Muscle layer of colon (tissue), 2 donors: ENCODE results near the gene POP5.

Experiments
- H3K27ac ChIP-seq: one replicate; pipeline ENCODE4 v1.7.0; 2013; ENCODE audit warnings: low read depth, mild to moderate bottlenecking, low read length, moderate library complexity
- H3K27me3 ChIP-seq, 2 donors: one replicate each; pipeline ENCODE4 v1.7.0; 2013; ENCODE audit warnings: low read length in 2 of 2, mild to moderate bottlenecking in 2 of 2; ENCODE audit not compliant: insufficient read depth in 2 of 2, control insufficient read depth in 1 of 2
- H3K36me3 ChIP-seq: one replicate; pipeline ENCODE4 v1.7.0; 2013; ENCODE audit warnings: mild to moderate bottlenecking, low read length; ENCODE audit not compliant: insufficient read depth
- H3K4me1 ChIP-seq: one replicate; pipeline ENCODE4 v1.7.0; 2013; ENCODE audit warnings: mild to moderate bottlenecking, low read length; ENCODE audit not compliant: insufficient read depth
- H3K4me3 ChIP-seq, 2 donors: one replicate each; pipeline ENCODE4 v1.7.0; 2013; ENCODE audit warnings: low read length in 2 of 2, low read depth in 1 of 2, mild to moderate bottlenecking in 1 of 2, moderate library complexity in 1 of 2
- H3K9ac ChIP-seq: one replicate; pipeline ENCODE4 v1.7.0; 2013; ENCODE audit warnings: low read length
- H3K9me3 ChIP-seq: one replicate; pipeline ENCODE4 v1.7.0; 2013; ENCODE audit warnings: mild to moderate bottlenecking, low read length
- donor health status: abdominal sarcoma.
- donor health status: Adenocarcinoma of cecum.

POP5 gene

DNA sequence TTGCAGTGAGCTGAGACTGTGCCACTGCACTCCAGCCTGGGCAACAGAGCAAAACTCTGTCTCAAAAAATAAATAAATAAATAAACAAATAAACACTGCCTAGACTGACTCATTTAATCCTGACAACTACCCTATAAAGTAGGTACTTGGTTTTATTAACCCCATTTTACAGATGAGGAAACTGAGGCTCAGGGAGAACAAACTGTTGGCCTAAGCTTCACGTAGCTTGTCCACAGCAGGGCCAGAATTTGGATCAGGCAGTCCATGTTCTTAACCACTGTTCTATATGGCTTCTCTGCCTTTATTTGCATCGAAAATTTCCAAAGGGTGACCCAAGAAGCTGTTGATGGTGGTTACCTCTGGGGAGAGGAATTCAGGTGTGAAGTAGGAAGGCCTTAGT, 5.7 kb upstream of the POP5 start:
- H3K27ac ChIP-seq: no peak overlapping the region
- H3K4me3 ChIP-seq: no peak overlapping the region
- H3K27me3 ChIP-seq: no peaks in the 10 kb centered on the region

DNA sequence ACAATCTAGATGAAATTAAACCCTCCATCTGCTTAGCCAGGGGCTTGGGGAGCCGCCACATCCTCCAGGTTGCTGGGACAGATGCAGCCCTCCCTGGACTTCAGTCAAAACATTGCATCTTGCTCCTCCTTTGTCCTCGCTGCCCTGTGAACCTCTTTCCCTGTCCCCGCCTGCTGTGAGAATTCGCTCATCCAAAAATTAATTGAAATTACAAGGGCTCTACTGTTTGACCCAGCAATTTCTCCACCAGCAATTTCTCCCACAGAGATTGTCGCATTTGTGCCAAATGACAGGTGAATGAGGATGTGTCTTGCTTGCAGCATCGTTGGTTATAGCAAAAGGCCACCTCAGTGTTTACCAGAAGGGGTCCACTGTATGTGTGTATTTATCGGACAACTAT, 5.0 kb upstream of the POP5 start:
- Histone ChIP-seq H3K9ac (no peak overlapping the region), H3K36me3 (no peaks in the 10 kb centered on the region)

More for the DNA sequence above, 5.7 kb upstream of the POP5 start:
- H3K4me1 ChIP-seq: peaks cover 13% of the 10 kb centered on the region
- H3K9me3 ChIP-seq: no peaks in the 10 kb centered on the region
- no peak overlapping the region for H3K9ac ChIP-seq
- H3K36me3 ChIP-seq: no peaks in the 10 kb centered on the region

DNA sequence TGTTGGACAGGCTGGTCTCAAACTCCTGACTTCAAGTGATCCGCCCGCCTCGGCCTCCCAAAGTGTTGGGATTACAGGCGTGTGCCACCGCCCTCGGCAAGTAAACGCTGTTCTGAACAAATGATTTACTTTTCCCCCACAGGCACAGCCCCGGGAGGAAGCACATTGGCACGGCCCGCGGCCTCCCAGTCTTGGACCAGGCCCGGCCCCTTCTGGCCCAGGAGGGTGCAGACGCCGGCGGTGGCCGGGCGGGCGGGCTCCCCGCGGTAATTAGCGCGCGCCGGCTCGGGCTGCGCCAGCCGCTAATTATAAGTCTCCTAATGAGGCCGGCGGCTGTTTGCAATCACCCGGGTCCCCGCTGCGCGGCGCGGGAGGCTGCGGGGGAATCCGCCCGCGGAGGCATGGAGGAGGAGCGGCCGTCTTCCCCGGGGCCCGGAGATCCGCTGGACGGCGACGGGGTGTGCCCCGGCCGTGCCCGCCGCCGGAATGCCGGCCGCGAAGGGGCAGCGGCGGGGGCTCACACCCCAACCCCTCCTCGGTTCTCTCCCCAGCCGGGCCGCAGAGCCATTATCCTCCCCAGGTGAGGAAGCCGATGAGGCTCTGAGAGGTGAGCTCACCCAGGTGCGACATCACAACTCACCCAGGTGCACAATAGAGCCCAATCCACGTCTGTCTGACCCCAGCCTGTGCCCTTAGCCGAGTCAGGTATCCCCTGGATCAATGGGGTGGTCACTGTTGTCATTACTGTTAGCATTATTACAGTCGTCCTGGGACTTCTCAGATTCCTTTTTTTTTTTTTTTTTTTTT, 3.3 kb upstream of the POP5 start:
- H3K4me3 ChIP-seq: peak overlapping the region; percentile 43 to 68
- no peak overlapping the region for H3K9ac ChIP-seq
- H3K9me3 ChIP-seq: no peaks in the 10 kb centered on the region
- no peak overlapping the region for H3K27ac ChIP-seq
- peaks cover 26% of the 10 kb centered on the region for H3K4me1 ChIP-seq
- peaks cover 1% of the 10 kb centered on the region for H3K36me3 ChIP-seq
- no peaks in the 10 kb centered on the region for H3K27me3 ChIP-seq

More for the DNA sequence above, 5.0 kb upstream of the POP5 start:
- Histone ChIP-seq H3K9me3 (no peaks in the 10 kb centered on the region), H3K27me3 (no peaks in the 10 kb centered on the region), H3K27ac (no peak overlapping the region), H3K4me1 (peaks cover 18% of the 10 kb centered on the region), H3K4me3 (no peak overlapping the region)

DNA sequence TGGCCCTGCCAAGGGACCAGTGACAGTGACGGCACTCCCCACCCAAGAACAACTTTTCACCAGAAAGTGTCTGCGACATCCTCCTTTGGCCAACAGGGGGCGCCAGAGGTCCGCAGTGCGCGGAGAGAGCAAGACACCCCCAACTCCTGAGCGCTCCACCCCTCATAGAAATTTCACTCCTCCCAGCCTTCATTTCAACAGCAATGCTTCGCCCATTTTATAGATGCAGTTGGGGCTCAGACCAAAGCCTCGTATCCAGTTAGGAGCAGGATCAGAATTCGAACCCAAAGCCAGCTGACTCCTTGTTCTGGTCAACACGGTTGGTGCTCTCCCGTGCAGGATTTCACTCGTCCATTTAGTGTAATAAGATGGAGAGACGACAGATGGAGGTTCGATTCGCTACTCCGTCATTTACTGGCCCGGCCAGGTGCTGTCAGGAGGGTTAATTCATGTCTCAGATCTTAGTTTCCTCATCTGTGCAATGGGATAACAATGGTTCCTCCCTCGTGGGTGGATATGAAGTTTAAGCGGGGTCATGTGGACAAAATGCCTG, 2.4 kb upstream of the POP5 start:
- Histone ChIP-seq H3K27ac (no peak overlapping the region), H3K9me3 (no peaks in the 10 kb centered on the region), H3K4me3 (peak overlapping the region in 1 of 2 donors; percentile 37), H3K4me1 (peaks cover 26% of the 10 kb centered on the region), H3K27me3 (no peaks in the 10 kb centered on the region), H3K36me3 (peaks cover 9% of the 10 kb centered on the region), H3K9ac (no peak overlapping the region)

DNA sequence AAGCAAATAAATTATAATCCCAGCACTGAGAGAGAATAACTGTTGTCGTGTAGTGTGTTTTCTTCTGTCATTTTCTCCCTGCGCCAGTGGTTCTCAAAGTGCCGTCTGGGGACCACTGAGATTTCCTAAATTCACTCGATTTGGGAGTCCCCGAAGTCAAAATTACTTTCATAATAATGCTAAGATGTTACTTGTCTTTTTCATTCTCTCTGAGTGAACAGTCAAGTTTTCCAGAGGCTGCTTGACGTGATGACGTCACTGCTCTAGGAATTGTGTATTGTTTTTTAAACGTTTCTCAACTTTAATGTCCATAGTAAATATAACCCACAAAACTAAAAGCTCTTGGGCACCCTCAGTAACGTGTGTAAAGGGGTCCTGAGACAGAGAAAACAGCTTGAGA, 796 bp upstream of the POP5 start:
- H3K4me1 ChIP-seq: peaks cover 26% of the 10 kb centered on the region
- no peaks in the 10 kb centered on the region for H3K9me3 ChIP-seq
- H3K36me3 ChIP-seq: peaks cover 17% of the 10 kb centered on the region
- peak overlapping the region; percentile 60 for H3K9ac ChIP-seq
- H3K4me3 ChIP-seq: peak overlapping the region; percentile 57 to 95
- H3K27ac ChIP-seq: no peak overlapping the region
- no peaks in the 10 kb centered on the region for H3K27me3 ChIP-seq

DNA sequence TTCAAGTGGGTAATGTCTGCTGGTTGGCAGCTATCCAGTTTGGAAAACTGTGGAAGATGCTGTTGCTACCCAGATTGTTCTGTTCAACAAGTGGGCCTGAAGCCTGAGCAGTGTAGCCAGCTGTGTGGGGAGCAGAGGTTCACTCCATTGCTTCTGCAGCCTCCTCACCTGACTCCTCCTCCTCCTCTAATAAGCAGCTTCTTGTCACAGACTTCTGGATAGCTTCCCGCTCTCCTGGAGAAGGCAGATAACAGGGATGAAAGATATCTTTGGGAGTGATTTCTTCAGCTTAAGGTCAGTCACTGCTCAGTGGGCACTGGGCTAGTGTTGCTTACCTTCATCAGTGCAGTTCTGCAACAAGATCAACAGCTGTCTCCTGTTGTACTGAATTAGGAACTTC, 2.0 kb downstream of the POP5 start:
- H3K4me1 ChIP-seq: peaks cover 23% of the 10 kb centered on the region
- no peaks in the 10 kb centered on the region for H3K27me3 ChIP-seq
- no peak overlapping the region for H3K9ac ChIP-seq
- no peaks in the 10 kb centered on the region for H3K9me3 ChIP-seq
- H3K36me3 ChIP-seq: peaks cover 42% of the 10 kb centered on the region
- H3K27ac ChIP-seq: no peak overlapping the region
- H3K4me3 ChIP-seq: no peak overlapping the region

DNA sequence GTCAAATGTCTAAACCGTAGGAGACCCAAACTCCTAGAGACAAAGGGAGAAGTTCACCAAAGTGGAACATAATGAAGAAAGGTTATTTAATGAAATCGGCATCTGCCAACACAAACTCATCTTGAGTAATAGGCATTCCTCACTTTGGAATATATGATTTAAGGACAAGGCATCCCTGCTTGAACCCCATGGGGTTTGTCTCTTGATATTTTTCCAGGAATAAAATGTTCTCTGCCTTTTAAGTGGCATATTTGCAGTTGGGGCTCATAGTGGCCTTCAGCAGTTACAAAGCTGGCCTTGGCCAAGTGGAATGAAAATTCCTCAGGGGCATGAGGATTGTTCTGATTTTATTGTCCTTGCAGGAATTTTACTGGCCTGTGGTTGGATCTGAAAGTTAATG, 7.1 kb downstream of the POP5 start:
- Histone ChIP-seq H3K27me3 (no peaks in the 10 kb centered on the region), H3K4me3 (no peak overlapping the region), H3K4me1 (no peaks in the 10 kb centered on the region), H3K27ac (no peak overlapping the region), H3K9me3 (no peaks in the 10 kb centered on the region), H3K36me3 (peaks cover 84% of the 10 kb centered on the region), H3K9ac (no peak overlapping the region)

DNA sequence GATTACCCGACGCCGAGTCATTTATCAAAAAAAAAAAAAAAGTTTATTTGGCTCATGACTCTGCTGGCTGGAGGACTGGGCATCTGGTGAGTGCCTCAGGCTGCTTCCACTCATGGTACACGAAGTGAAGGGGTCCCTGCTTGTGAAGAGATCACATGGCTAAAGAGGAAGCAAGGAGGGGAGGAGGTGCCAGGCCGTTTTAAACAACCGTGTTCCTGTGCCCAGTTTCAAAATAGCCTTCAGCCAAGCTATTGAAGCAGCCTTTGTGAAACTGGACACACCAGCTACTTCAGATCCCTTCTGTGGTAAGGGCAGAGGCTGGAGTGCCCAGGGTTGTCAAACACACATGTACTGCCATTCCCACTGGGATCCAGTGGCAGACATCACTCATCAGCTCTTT, 7.6 kb downstream of the POP5 start:
- H3K27ac ChIP-seq: no peak overlapping the region
- H3K9ac ChIP-seq: no peak overlapping the region
- H3K36me3 ChIP-seq: peaks cover 85% of the 10 kb centered on the region

DNA sequence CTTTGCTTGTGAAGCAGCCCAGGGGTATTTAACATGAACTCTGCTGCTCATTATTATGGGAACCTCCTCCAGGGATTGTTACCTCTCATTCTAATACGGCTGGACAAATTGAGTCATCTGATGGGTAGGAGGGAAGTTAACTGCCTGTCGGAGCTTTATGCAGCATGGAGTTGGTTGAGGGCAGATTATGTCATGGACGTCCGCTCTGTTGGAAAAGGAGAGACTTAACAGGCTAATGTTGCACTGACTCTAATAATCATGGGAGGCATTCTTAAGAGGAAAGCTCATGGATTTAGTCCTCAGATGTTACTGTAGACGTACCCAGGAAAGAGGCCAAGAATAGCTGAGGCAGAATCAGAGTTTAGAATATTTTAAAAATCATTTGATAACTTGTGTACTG, 9.9 kb downstream of the POP5 start:
- Histone ChIP-seq H3K27me3 (no peaks in the 10 kb centered on the region), H3K4me1 (no peaks in the 10 kb centered on the region), H3K36me3 (peaks cover 88% of the 10 kb centered on the region), H3K9me3 (no peaks in the 10 kb centered on the region), H3K4me3 (no peak overlapping the region), H3K27ac (no peak overlapping the region), H3K9ac (no peak overlapping the region)

More for the DNA sequence above, 7.6 kb downstream of the POP5 start:
- H3K4me1 ChIP-seq: no peaks in the 10 kb centered on the region
- no peak overlapping the region for H3K4me3 ChIP-seq
- H3K27me3 ChIP-seq: no peaks in the 10 kb centered on the region
- no peaks in the 10 kb centered on the region for H3K9me3 ChIP-seq

DNA sequence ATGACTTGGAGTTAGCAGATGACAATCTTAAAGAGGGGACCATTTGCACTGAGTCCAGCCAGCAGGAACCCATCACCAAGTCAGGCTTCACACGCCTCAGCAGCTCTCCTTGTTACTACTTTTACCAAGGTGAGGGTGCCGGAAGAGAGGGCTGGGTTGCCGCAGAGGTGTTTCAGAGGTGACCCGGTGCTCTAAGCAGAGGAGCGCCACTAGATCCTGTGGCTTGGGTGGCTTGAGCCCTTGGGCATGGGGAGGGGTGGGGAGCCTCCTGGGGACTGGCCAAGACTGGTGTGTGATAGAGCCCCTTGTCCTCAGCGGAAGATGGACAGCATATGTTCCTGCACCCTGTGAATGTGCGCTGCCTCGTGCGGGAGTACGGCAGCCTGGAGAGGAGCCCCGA, 17.7 kb downstream of the POP5 start:
- peaks cover 72% of the 10 kb centered on the region for H3K36me3 ChIP-seq
- H3K9ac ChIP-seq: no peak overlapping the region
- H3K27ac ChIP-seq: peak overlapping the region; percentile 70
- H3K4me1 ChIP-seq: peaks cover 16% of the 10 kb centered on the region
- H3K27me3 ChIP-seq: no peaks in the 10 kb centered on the region
- H3K4me3 ChIP-seq: no peak overlapping the region
- H3K9me3 ChIP-seq: no peaks in the 10 kb centered on the region

DNA sequence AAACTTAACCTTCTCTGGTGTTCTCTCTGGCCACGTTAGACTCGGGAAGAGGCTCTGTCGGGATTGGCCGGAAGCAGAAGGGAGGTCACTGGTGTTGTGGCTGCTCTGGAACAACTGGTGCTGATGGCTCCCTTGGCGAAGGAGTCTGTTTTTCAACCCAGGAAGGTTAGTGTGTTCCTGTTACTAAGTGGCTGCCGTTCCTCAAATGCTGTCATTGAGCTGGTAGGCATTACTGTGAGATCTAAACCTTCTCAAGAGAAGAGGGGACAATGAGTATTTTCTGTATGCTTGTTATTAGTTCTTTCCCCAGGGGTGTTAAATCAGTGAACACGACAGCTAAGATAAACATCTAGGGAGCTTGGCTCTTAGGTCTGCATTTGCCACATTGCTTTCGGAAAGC, 18.3 kb downstream of the POP5 start:
- H3K36me3 ChIP-seq: peaks cover 68% of the 10 kb centered on the region
- H3K4me1 ChIP-seq: peaks cover 16% of the 10 kb centered on the region
- H3K27me3 ChIP-seq: no peaks in the 10 kb centered on the region
- peak overlapping the region; percentile 70 for H3K27ac ChIP-seq
- no peak overlapping the region for H3K4me3 ChIP-seq
- H3K9ac ChIP-seq: no peak overlapping the region
- H3K9me3 ChIP-seq: no peaks in the 10 kb centered on the region

DNA sequence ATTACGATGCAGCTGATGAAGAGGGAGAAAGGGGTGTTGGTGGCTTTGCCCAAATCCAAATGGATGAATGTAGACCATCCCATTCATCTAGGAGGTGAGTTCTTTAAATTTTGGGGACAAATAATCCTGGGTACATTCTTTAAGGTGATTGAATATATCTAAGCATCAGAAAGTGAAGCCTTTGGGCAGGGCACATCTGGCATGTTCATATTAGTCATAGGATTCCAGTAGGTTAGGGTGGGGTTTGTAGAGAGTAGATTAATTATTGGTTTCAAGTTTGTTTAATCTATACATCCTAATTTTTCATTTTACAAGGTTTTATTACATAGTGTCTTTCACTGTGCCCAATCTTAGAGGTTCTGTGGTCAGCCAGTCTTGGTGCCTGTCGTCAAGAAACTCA, 23.6 kb downstream of the POP5 start:
- Histone ChIP-seq H3K4me1 (peaks cover 9% of the 10 kb centered on the region), H3K36me3 (peaks cover 44% of the 10 kb centered on the region), H3K4me3 (no peak overlapping the region), H3K27ac (no peak overlapping the region), H3K27me3 (no peaks in the 10 kb centered on the region), H3K9me3 (no peaks in the 10 kb centered on the region), H3K9ac (no peak overlapping the region)
